ENCODE data around the gene ALKAL2. TPM values are rescaled to one million over a fixed set of nuclear protein-coding genes. Genes with fewer than 3 reads are reported as not detected.

ALKAL2 gene
- polyA plus RNA-seq, 1 donor from 2014 or later: not detected

GRCh38 chr2:336360-336759 lies 48.5 kb upstream of the ALKAL2 start:
- Histone ChIP-seq H3K9me3 (ENCODE audit: low read length) (peaks cover 11% of the 10 kb centered on the region), H3K27ac (ENCODE audit: low read length) (no peak overlapping the region), H3K9ac (ENCODE audit: low read length) (no peak overlapping the region), H2AFZ (ENCODE audit: low read depth, low read length) (no peak overlapping the region), H3F3A (ENCODE audit: insufficient read depth, low read length, poor library complexity, severe bottlenecking) (no peaks in the 10 kb centered on the region), H3K27me3 (ENCODE audit: insufficient read depth, low read depth, low read length) (no peaks in the 10 kb centered on the region), H3K36me3 (ENCODE audit: insufficient read depth, low read length) (no peaks in the 10 kb centered on the region), H3K4me3 (ENCODE audit: low read length) (no peak overlapping the region), H4K20me1 (ENCODE audit: insufficient read depth) (no peaks in the 10 kb centered on the region), H3K9me2 (ENCODE audit: insufficient read depth, low read length) (no peaks in the 10 kb centered on the region), H3K79me2 (replicated peaks; ENCODE audit: insufficient read depth, low read length) (no peaks in the 10 kb centered on the region), H3K4me2 (ENCODE audit: low read length) (no peak overlapping the region)
- TF ChIP-seq REST (IDR thresholded peaks at IDR 0.05; ENCODE audit: borderline replicate concordance) (no peak), TAF1 (IDR thresholded peaks at IDR 0.05; ENCODE audit: low read depth) (no peak), RAD21 (conservative IDR thresholded peaks at IDR 0.05) (no peak), SMC3 (conservative IDR thresholded peaks at IDR 0.05; ENCODE audit: poor library complexity) (no peak), EZH2 (IDR thresholded peaks at IDR 0.05; ENCODE audit: borderline replicate concordance, insufficient read depth, low read length, poor library complexity, severe bottlenecking) (no peak), EP300 (conservative IDR thresholded peaks at IDR 0.05; ENCODE audit: poor library complexity, severe bottlenecking) (no peak), POLR2AphosphoS5 (IDR thresholded peaks at IDR 0.05) (no peak), CTCF (IDR thresholded peaks at IDR 0.05; ENCODE audit: poor library complexity, severe bottlenecking) (no peak), MXI1 (conservative IDR thresholded peaks at IDR 0.05; ENCODE audit: poor library complexity, severe bottlenecking) (no peak)

GRCh38 chr2:332592-332991 lies 44.7 kb upstream of the ALKAL2 start:
- H3K79me2 ChIP-seq (replicated peaks; ENCODE audit: insufficient read depth, low read length): no peaks in the 10 kb centered on the region

More at GRCh38 chr2:332592-332991, 44.7 kb upstream of the ALKAL2 start:
- no peak overlapping the region for H3K9ac ChIP-seq (ENCODE audit: low read length)
- no peaks in the 10 kb centered on the region for H3F3A ChIP-seq (ENCODE audit: insufficient read depth, low read length, poor library complexity, severe bottlenecking)
- no peak overlapping the region for H3K4me2 ChIP-seq (ENCODE audit: low read length)
- no peak overlapping the region for H3K4me3 ChIP-seq (ENCODE audit: low read length)
- H3K27ac ChIP-seq (ENCODE audit: low read length): no peak overlapping the region
- H3K27me3 ChIP-seq (ENCODE audit: insufficient read depth, low read depth, low read length): no peaks in the 10 kb centered on the region
- H4K20me1 ChIP-seq (ENCODE audit: insufficient read depth): no peaks in the 10 kb centered on the region
- peaks cover 7% of the 10 kb centered on the region for H3K9me3 ChIP-seq (ENCODE audit: low read length)
- no peaks in the 10 kb centered on the region for H3K9me2 ChIP-seq (ENCODE audit: insufficient read depth, low read length)
- no peaks in the 10 kb centered on the region for H3K36me3 ChIP-seq (ENCODE audit: insufficient read depth, low read length)
- TF ChIP-seq POLR2AphosphoS5 (IDR thresholded peaks at IDR 0.05) (no peak), EP300 (conservative IDR thresholded peaks at IDR 0.05; ENCODE audit: poor library complexity, severe bottlenecking) (no peak), TAF1 (IDR thresholded peaks at IDR 0.05; ENCODE audit: low read depth) (no peak), REST (IDR thresholded peaks at IDR 0.05; ENCODE audit: borderline replicate concordance) (no peak), SMC3 (conservative IDR thresholded peaks at IDR 0.05; ENCODE audit: poor library complexity) (no peak), RAD21 (conservative IDR thresholded peaks at IDR 0.05) (no peak), CTCF (IDR thresholded peaks at IDR 0.05; ENCODE audit: poor library complexity, severe bottlenecking) (no peak), EZH2 (IDR thresholded peaks at IDR 0.05; ENCODE audit: borderline replicate concordance, insufficient read depth, low read length, poor library complexity, severe bottlenecking) (no peak)
- no peak overlapping the region for H2AFZ ChIP-seq (ENCODE audit: low read depth, low read length)
